Measurements from ENCODE around the gene PTPN9. TPM values are rescaled to one million over a fixed set of nuclear protein-coding genes. Genes with fewer than 3 reads are reported as not detected.
"Not testable (repeated sequence)": the region's sequence is repeated elsewhere in the genome, so short reads cannot be mapped to it uniquely, and the experiment has no call there.

Gene PTPN9
- polyA plus RNA-seq, 4 donors, result 43.5 to 47.8 (median 47.1) TPM

DNA sequence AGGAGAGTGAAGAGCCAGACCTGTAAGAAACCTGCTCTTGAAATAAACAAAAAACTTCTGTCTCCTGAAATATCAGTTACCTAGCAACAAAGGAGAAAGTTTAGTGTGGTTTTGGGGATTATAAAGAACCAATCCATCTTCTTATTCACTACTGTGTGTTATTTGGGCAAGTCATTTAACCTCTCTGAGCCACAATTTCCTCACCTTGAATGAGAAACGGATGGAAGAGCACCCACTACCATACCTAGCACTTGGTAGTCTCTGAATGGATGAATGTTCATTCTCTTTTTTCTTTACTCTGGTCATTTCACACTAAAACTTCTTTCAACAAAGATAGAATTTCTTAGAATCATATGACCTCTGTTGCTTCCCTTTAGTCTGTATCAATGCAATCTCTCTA lies 45.2 kb downstream of the PTPN9 start:
- DNase-seq (ENCODE audit: low read depth in 4 of 4, low spot score in 3 of 4), result no peak

DNA sequence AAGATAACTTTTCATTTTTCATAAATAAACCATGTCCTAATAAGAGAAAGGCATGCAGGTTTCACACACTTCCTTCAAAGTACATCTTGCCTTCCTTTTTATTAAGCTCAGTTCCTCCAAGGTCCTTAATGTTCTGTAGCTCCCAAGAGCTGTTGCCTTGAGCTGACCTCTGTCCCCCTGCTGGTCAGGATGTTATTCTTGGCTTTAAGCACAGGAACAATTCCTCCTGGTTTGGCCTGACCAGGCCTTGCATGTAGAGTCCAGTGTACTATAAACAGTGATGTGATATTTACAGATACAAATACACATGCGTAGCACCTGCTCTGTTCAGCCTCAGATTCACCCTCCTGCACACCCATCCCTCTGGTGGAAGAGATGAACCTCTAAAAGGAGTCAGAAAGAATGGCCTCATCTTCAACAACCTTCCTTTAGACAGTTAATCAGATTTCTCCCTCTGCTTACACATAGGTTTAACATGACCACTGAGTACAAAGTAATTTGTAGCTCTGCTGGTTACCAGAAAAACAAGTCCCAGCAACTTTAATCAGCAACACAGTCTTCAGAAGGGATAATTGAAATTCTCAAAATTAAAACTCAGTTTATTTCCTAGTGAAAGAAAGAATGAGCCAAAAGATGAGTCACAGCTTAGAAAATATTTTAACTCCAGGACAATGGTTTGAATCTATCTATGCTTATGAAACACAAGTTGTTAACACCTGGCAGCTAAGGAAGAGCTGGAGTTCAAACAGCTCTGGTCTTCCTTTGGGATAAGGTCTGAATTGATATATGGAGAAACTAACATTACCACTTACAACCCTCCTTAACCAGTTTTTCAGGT lies 46.5 kb downstream of the PTPN9 start:
- peak in 2 of 4 donors; percentile 21 to 36 for DNase-seq (ENCODE audit: low read depth in 4 of 4, low spot score in 3 of 4)

DNA sequence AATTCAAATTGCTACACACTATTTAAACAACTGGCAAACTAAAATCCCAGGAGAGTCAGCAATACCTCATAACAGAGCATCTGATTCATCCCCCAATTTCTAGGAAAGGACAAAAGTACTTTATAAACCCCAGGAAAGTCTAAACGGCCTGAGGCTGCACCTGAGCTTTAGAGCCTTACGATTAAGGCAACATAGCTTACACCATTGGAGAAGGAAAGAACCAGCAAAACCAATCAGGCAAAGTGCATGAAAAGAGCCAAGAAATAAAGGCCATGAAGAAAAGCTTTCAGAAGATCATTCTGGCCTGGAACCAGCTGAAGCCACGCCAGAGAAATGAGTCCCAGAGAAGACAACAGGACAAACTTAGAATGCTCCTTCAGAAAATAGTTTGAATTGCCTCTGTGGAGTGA lies 48.1 kb downstream of the PTPN9 start:
- no peak for DNase-seq (ENCODE audit: low read depth in 4 of 4, low spot score in 3 of 4)

DNA sequence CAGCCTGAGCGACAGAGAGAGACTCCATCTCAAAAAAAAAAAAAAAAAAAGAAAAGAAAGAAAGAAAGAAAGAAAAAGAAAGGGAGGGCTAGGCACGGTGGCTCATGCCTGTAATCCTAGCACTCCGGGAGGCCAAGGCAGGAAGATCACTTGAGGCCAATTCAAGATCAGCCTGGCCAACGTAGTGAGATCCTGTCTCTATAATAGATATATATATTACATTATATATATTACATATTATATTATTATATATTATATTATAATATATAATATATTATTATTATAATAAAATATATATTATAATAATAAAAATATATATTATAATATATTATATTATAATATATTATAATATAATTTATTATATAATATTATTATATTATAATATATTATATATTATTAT lies 48.9 kb downstream of the PTPN9 start:
- no peak for DNase-seq (ENCODE audit: low read depth in 4 of 4, low spot score in 3 of 4)

DNA sequence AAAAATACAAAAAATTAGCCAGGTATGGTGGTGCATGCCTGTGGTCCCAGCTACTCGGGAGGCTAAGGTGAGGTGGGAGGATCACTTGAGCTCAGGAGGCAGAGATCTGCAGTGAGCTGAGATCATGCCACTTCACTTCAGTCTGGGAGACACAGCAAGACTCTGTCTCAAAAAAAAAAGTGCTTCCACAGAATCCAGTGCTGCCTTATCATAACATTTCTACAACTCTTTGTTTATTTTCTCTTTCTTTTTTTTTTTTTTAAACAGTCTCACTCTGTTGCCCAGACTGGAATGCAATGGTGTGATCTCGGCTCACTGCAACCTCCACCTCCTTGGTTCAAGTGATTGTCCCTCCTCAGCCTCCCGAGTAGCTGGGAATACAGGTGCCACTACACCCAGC lies 53.4 kb downstream of the PTPN9 start:
- not testable (repeated sequence) for DNase-seq (ENCODE audit: low read depth in 4 of 4, low spot score in 3 of 4)

DNA sequence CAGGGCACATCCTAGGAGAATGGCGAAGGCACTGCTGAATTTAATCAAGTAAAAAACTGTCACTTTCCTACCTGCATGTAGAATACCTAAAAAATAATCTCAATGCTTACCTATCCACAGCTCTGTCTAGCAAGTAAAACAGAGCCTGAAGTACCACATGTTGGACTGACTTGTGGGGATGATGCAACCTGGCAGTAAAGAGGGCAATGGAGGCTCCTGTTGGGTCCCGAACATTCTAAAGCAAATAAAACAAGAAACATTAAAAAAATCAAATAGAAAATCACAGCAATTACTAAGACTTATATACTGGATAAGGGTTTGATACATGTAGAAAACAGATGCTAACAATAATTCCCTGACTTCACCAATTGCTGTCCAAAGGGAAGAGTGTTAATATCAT lies 56.1 kb downstream of the PTPN9 start:
- no peak for DNase-seq (ENCODE audit: low read depth in 4 of 4, low spot score in 3 of 4)

DNA sequence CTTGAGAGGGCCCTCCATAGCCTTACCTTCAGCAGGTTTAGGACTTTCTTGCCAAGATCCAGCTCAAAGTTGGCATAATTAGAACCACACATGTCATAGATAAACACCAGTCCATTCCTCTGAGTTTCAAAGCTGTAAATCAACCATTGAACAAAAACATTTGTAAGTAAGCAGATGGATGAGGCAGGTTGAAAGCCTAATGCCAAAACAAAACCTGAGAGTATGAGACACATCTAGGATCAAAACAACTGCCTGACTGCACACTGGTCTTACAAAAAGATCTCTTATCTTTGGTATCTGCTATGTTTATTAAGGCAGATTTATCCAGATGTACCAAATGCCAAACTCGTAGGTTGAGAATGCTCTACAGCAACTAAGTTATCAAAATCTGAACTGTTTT lies 61.9 kb downstream of the PTPN9 start:
- no peak for DNase-seq (ENCODE audit: low read depth in 4 of 4, low spot score in 3 of 4)

DNA sequence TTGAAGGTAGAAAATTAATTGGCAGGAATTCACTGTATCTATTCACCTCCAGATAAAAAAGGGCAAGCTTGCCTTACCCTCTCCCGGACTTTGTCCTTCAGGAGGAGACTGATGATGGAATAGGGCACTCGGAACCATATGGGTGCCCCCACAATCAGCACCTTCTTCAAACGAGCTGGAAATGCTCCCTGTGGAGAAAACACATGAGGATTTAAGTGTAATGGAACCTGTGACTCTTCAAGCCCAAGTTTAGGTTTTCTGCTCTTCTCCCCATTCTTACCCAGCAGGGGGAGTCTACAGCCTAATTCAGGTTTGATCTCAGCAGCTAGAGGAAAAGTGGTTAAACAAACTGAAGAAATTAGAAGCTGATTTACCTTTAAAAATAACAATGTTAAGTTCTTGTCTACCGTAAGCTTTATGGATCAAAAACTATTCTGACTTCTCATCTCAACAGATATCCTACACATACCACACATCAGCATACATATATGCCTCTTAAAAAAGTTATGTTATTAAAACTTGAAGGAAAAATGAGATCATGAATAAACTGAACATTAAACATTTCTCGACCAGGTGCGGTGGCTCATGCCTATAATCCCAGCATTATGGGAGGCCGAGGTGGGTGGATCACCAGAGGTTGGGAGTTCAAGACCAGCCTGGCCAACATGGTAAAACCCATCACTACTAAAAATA lies 70.1 kb downstream of the PTPN9 start:
- peak in 3 of 4 donors; percentile 14 to 22 (median 16) for DNase-seq (ENCODE audit: low read depth in 4 of 4, low spot score in 3 of 4)

DNA sequence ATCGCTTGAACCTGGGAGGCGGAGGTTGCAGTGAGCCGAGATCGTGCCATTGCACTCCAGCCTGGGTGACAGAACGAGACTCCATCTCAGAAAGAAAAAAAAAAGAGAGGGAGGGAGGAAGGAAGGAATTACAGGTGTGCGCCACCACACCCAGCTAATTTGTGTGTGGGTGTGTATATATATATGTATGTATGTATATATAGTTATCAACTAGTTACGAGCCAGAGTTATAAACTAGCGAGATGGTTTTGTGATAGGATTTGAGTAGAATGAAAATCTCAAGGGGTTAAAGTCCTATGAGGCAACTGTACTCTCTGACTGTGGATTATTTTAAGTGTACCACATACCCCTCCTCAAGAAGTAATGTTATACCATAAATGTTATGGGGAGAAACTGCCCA lies 76.8 kb downstream of the PTPN9 start:
- DNase-seq (ENCODE audit: low read depth in 4 of 4, low spot score in 3 of 4), result no peak

DNA sequence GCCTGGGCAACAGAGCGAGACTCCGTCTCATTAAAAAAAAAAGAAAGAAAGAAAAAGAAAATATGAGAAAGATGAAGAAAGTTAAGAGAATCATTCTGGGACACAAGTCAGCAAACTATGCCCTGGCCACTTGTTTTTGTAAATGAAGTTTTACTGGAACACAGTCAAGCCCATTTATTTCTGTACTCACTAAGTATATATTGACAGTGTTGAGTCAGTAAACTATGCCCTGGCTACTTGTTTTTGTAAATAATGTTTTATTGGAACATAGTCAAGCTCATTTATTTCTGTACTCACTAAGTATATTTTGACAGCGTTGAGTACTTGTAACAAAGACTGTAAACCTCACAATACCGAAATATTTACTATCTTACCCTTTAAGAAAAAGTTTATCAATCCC lies 85.4 kb downstream of the PTPN9 start:
- DNase-seq (ENCODE audit: low read depth in 4 of 4, low spot score in 3 of 4), result no peak

DNA sequence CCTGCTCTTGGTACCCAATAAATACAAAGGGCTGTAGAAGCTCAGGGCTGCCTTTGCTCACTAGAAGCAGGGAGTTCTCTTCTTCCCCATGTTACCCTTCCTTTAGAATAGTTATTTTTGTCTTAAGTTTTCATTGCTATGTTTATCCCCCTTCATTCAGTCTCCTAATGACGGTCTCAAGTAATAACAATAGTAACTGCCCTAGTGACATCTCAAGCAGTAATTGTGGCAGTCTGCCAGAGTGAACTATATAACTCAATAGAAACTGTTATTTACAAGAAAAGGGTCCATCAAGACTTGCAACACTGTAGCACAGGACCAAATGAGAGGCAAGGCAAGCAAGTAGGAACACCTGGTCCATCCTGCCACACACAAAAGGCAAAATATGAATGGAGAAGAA lies 95.2 kb downstream of the PTPN9 start:
- no peak for DNase-seq (ENCODE audit: low read depth in 4 of 4, low spot score in 3 of 4)

DNA sequence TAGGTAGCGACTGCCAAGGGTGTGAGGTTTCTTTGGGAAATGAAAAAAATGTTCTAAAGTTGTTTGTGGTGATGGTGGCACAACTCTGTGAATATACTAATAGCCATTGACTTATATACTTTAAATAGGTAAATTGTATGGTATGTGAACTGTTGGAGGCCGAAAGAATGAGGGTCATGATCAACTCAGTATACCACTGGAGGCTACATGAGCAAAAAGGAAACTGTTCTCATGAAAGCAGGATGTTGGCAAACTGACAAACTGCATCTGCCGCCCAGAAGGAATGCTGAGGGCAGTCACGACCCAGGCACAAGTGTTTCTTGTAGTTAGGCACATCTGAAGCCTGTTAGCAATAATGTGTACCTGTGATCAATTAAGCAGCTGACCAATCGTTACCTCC lies 95.6 kb downstream of the PTPN9 start:
- DNase-seq (ENCODE audit: low read depth in 4 of 4, low spot score in 3 of 4), result not testable (repeated sequence)

DNA sequence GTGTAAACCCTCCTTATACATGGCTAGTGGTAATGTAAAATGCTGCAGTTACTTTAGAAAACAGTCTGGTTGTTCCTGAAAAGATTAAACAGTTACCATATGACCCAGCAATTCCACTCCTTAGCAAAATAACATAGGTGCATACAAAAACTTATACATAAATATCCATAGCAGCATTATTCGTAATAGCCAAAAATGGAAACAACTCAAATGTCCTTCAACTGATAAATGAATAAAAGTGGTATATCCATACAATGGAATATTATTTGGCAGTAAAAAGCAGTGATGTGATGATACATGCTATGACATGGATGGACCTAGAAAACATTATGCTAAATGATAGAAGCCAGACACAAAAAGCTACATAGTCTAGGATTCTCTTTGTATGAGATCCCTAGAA lies 96.0 kb downstream of the PTPN9 start:
- no peak for DNase-seq (ENCODE audit: low read depth in 4 of 4, low spot score in 3 of 4)

DNA sequence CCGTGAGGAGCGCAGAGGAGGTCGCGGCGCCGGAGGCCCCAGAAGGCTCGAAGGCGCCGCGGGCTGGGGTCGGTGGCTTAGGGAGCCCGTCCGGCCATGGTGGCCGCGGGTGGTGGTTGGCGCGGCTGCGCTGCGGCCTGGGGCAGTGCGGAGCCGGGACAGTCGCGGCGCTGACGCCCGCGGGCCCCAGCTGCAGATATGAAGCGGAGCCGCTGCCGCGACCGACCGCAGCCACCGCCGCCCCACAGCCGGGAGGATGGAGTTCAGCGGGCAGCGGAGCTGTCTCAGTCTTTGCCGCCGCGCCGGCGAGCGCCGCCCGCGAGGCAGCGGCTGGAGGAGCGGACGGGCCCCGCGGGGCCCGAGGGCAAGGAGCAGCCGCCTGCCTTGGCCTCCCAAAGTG lies 98.7 kb downstream of the PTPN9 start:
- DNase-seq (ENCODE audit: low read depth in 4 of 4, low spot score in 3 of 4), result not testable (repeated sequence)

DNA sequence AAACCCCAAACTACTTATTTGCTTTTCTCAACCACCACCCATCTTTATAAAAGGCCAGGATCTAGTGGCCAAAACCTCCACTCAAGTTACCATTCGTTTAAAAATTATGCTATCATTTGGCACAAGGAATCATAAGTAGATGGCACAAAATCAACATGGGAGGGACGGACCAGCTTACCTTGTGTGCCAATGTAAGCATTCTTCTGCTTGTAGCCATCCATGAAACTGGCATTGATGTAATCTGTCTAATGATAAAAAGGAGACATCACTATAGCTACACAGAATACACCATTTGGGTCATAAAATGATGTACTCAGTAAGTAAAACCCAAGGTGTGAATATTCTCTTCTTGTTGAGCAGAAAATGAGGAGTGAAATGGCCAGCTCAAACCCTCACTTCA lies 99.4 kb downstream of the PTPN9 start:
- no peak for DNase-seq (ENCODE audit: low read depth in 4 of 4, low spot score in 3 of 4)

DNA sequence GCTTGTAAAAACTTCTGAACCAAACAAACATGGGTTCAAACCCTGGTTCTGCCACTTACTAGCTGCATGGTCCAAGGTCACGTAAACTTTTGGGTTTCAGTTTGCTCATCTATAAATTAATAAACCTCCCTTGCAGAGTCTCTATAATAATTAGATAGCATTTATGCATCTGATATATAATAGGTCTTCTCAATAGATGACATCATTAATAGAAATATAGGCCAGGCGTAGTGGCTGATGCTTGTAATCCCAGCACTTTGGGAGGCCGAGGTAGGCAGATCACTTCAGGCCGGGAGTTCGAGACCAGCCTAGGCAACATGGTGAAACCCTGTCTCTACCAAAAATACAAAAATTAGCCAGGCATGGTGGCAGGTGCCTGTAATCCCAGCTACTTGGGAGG lies 102.0 kb downstream of the PTPN9 start:
- not testable (repeated sequence) for DNase-seq (ENCODE audit: low read depth in 4 of 4, low spot score in 3 of 4)

DNA sequence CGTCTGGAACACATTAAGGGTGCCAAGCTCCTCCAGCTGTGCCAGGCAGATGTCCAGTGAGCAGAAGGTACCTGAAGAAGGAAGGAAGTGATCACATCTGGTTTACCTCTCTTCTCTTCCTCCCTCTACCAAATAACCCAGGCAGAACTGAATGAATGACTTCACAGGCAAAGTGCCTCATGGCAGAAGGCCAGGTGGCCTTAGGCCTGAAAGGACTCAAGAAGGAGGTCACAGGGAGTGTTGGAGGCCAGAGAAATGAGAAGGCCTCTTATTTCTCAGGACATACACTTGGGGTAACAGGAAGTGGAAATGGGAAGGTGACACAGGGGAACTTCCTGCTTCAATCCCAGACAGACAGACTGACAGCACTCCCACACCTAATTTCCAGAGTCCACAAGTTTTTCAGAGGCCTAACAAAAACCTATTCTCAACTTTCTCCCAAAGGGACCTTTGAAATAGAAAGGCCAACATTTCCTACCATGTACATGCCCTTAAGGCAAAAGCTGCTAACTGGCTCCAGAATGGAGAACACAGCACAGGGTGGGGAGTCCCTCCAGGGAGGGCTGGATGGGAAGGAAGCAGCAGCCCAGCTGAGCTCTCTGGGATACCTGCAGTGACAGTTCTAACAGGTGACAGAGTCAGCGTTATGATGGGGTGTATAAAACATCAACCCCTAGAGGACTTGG lies 110.1 kb downstream of the PTPN9 start:
- DNase-seq (ENCODE audit: low read depth in 4 of 4, low spot score in 3 of 4), result no peak

DNA sequence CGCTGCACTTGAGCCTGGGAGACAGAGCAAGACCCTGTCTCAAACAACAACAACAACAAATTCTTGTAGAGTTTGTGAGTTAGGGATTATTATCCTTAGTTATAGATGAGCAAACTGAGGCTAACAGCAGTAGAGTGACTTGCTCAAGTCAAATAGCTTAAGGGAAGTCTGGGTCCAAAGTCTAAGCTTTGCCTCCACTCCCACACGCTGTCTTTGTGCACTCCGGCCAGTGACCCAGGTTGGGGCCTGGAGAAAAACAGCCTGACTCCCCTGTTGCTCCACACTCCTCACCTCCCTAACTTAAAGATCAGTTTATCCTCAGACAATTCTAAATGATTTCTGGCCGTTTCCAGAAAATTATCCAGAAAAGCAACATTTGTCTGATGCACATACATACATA lies 118.5 kb downstream of the PTPN9 start:
- DNase-seq (ENCODE audit: low read depth in 4 of 4, low spot score in 3 of 4), result no peak

DNA sequence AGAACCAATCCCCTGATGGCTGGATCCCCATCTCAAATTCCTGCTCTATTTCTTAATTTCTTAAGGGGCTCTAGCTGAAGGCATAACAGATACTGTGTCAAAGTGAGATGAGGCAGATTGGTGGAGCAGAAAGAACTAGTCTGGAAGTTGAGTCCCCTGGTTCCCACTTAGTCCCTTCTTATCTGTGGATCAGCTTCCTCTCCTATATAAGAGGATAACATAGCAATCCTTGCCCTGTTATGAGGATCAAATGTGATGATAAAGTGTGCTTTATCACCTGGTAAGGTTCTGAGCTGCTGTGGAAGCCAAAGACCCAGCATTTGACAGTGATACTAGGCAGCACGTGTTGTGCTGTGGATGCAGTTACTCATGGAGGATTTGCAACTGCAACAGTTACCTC lies 119.5 kb downstream of the PTPN9 start:
- DNase-seq (ENCODE audit: low read depth in 4 of 4, low spot score in 3 of 4), result no peak

DNA sequence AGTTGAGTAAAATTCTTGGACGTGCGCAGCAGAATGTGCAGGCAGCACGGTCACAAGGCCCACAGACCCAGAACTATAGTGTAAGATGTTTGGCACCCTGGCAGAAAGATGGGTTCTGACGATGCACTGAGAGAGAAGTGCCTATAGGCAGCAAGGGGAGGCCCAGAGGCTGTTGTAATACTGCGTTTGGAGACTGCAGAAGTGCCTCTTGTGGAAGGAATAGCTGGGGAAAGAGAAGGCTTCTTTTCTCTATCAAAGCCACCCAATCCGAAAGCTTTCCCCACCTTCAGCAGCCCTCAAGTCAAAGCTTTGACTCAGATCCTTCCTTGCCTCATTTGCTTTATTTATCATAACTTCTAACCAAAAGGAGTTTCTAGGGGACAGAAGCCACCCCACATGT lies 122.4 kb downstream of the PTPN9 start:
- no peak for DNase-seq (ENCODE audit: low read depth in 4 of 4, low spot score in 3 of 4)

DNA sequence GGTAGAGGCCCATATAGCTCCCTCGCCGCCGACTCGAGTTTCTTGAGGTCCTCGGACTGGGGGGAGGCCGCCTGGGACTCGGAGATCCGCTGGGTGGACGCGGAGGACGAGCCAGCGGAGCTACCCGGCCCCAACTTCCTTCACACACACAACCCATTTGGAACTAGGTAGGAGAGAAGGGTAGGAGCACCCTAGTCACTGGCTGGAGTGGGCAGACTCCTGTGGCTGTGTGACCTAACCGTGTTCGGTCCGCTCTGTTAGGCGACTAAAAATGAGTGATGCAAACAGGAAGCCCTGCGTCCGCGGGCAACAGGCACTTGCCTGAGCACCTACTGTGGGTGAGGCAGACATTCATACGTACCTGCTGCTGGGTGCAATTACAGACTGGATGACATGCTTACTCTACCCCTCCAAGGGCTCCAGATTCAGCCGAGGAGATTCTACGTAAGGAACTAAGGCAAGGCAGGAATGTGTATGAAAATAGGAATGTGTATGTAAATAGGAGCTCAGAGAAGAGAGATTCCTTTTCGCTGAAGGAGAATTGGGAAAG lies 123.1 kb downstream of the PTPN9 start:
- DNase-seq (ENCODE audit: low read depth in 4 of 4, low spot score in 3 of 4), result peak in 1 of 4 donors; percentile 35

All from right renal pelvis (tissue), 4 donors.